Mesendoderm (in vitro differentiated cells): Measurements from ENCODE around the gene SOX1.
A peak's percentile ranks its signal among the peaks of the same experiment; 100 is the strongest.

Experiments used
- DNase-seq: peaks from one replicate; pipeline ENCODE4 v3.0.0; 2013
- H2AK5ac ChIP-seq: 2 replicates; pipeline ENCODE4 v1.6.1; 2013; ENCODE audit warnings: low read length, inconsistent platforms
- H2BK120ac ChIP-seq: 2 replicates; pipeline ENCODE4 v1.6.1; 2013; ENCODE audit warnings: low read depth, mild to moderate bottlenecking, low read length, moderate library complexity, mixed read lengths
- H2BK15ac ChIP-seq: replicated peaks from 2 replicates; pipeline ENCODE4 v1.6.1; 2013; ENCODE audit warnings: low read depth, mild to moderate bottlenecking, moderate library complexity
- H2BK5ac ChIP-seq: 2 replicates; pipeline ENCODE4 v1.6.1; 2013; ENCODE audit warnings: low read length, inconsistent platforms
- H3K18ac ChIP-seq: 2 replicates; pipeline ENCODE4 v1.6.1; 2013; ENCODE audit warnings: mild to moderate bottlenecking, low read length, mixed read lengths
- H3K23ac ChIP-seq: one replicate; pipeline ENCODE4 v1.6.1; 2013; ENCODE audit warnings: low read length
- H3K27ac ChIP-seq: 2 replicates; pipeline ENCODE4 v1.5.1; 2013; ENCODE audit warnings: low read depth, mild to moderate bottlenecking, inconsistent platforms, low read length, moderate library complexity
- H3K27me3 ChIP-seq: 2 replicates; pipeline ENCODE4 v1.6.1; 2013; ENCODE audit warnings: low read length, control low read depth, mild to moderate bottlenecking, inconsistent platforms; ENCODE audit not compliant: insufficient read depth, poor library complexity
- H3K36me3 ChIP-seq: 2 replicates; pipeline ENCODE4 v1.6.1; 2013; ENCODE audit warnings: low read length, inconsistent platforms; ENCODE audit not compliant: control insufficient read depth, insufficient read depth
- H3K4ac ChIP-seq: one replicate; pipeline ENCODE4 v1.6.1; 2013; ENCODE audit warnings: low read depth, mild to moderate bottlenecking, low read length, moderate library complexity
- H3K4me1 ChIP-seq: 2 replicates; pipeline ENCODE4 v1.6.1; 2013; ENCODE audit warnings: low read depth, low read length, inconsistent platforms; ENCODE audit not compliant: control insufficient read depth
- H3K4me2 ChIP-seq: 2 replicates; pipeline ENCODE4 v1.6.1; 2013; ENCODE audit warnings: low read length
- H3K4me3 ChIP-seq: 2 replicates; pipeline ENCODE4 v1.5.1; 2013; ENCODE audit warnings: mild to moderate bottlenecking, low read length
- H3K56ac ChIP-seq: one replicate; pipeline ENCODE4 v1.6.1; 2013; ENCODE audit warnings: low read length
- H3K79me1 ChIP-seq: 2 replicates; pipeline ENCODE4 v1.6.1; 2013; ENCODE audit warnings: low read length, inconsistent platforms
- H3K79me2 ChIP-seq: 2 replicates; pipeline ENCODE4 v1.6.1; 2013; ENCODE audit warnings: mild to moderate bottlenecking, low read length; ENCODE audit not compliant: control insufficient read depth, insufficient read depth
- H3K9ac ChIP-seq: 2 replicates; pipeline ENCODE4 v1.6.1; 2013; ENCODE audit warnings: low read length, inconsistent platforms
- H4K5ac ChIP-seq: one replicate; pipeline ENCODE4 v1.6.1; 2013; ENCODE audit warnings: low read length
- H4K8ac ChIP-seq: one replicate; pipeline ENCODE4 v1.6.1; 2013; ENCODE audit warnings: low read depth, mild to moderate bottlenecking, control low read depth, low read length, moderate library complexity
- WGBS: extraction: QIAGEN DNeasy Blood & Tissue Kit; methylation state at CpG from one replicate; pipeline ENCODE4 v1.1.7; 2013; ENCODE audit warnings: low lambda C conversion rate, missing lambda C conversion rate; ENCODE audit not compliant: insufficient coverage; ENCODE audit errors: extremely low coverage; 5-methylcytosine and 5-hydroxymethylcytosine counted together

SOX1 gene

GRCh38 chr13:112065867-112066623 lies 904 bp upstream of the SOX1 start:
- Histone ChIP-seq H3K18ac (no peak overlapping the region), H3K36me3 (no peaks in the 10 kb centered on the region), H3K4me1 (no peaks in the 10 kb centered on the region), H3K56ac (no peak overlapping the region), H2BK5ac (no peak overlapping the region), H3K27me3 (peaks cover 75% of the 10 kb centered on the region), H3K27ac (no peak overlapping the region), H3K79me1 (no peaks in the 10 kb centered on the region), H4K8ac (no peak overlapping the region), H3K4me2 (peak overlapping the region; percentile 54), H4K5ac (no peak overlapping the region), H3K23ac (no peak overlapping the region), H3K9ac (no peak overlapping the region), H2AK5ac (no peak overlapping the region), H3K4me3 (no peak overlapping the region), H3K4ac (no peak overlapping the region), H2BK15ac (no peak overlapping the region), H2BK120ac (no peak overlapping the region), H3K79me2 (no peaks in the 10 kb centered on the region)
- no peak for DNase-seq
- WGBS: no CpG with 5 or more reads among the region's 48 CpGs

- WGBS: no CpG with 5 or more reads among the region's 56 CpGs
- peak; percentile 84 for DNase-seq
- no peak overlapping the region for H3K27ac ChIP-seq
Observed at GRCh38 chr13:112066624-112067004, 335 bp upstream of the SOX1 start.

GRCh38 chr13:112067871-112068539 lies 1.1 kb downstream of the SOX1 start:
- Histone ChIP-seq H2AK5ac (no peak overlapping the region), H2BK15ac (no peak overlapping the region), H2BK5ac (no peak overlapping the region), H3K23ac (no peak overlapping the region), H3K79me1 (no peaks in the 10 kb centered on the region), H3K4ac (no peak overlapping the region), H3K4me3 (no peak overlapping the region), H4K5ac (no peak overlapping the region), H3K79me2 (no peaks in the 10 kb centered on the region), H2BK120ac (no peak overlapping the region), H3K27ac (no peak overlapping the region), H3K4me1 (no peaks in the 10 kb centered on the region), H3K56ac (no peak overlapping the region), H3K4me2 (no peak overlapping the region), H3K27me3 (peaks cover 69% of the 10 kb centered on the region), H4K8ac (no peak overlapping the region), H3K36me3 (no peaks in the 10 kb centered on the region), H3K18ac (no peak overlapping the region), H3K9ac (no peak overlapping the region)
- no CpG with 5 or more reads among the region's 103 CpGs for WGBS
- DNase-seq: peak; percentile 71

More at GRCh38 chr13:112066624-112067004, 335 bp upstream of the SOX1 start:
- no peak overlapping the region for H2BK120ac ChIP-seq
- no peaks in the 10 kb centered on the region for H3K36me3 ChIP-seq
- no peaks in the 10 kb centered on the region for H3K79me2 ChIP-seq
- H2BK15ac ChIP-seq: no peak overlapping the region
- no peak overlapping the region for H2BK5ac ChIP-seq
- H3K23ac ChIP-seq: no peak overlapping the region
- no peak overlapping the region for H3K4ac ChIP-seq
- no peak overlapping the region for H3K9ac ChIP-seq
- no peak overlapping the region for H4K8ac ChIP-seq
- H3K56ac ChIP-seq: no peak overlapping the region
- H3K18ac ChIP-seq: no peak overlapping the region
- no peaks in the 10 kb centered on the region for H3K79me1 ChIP-seq
- peak overlapping the region; percentile 54 for H3K4me2 ChIP-seq
- peaks cover 75% of the 10 kb centered on the region for H3K27me3 ChIP-seq
- H4K5ac ChIP-seq: no peak overlapping the region
- no peak overlapping the region for H2AK5ac ChIP-seq
- H3K4me1 ChIP-seq: no peaks in the 10 kb centered on the region
- no peak overlapping the region for H3K4me3 ChIP-seq

DNA sequence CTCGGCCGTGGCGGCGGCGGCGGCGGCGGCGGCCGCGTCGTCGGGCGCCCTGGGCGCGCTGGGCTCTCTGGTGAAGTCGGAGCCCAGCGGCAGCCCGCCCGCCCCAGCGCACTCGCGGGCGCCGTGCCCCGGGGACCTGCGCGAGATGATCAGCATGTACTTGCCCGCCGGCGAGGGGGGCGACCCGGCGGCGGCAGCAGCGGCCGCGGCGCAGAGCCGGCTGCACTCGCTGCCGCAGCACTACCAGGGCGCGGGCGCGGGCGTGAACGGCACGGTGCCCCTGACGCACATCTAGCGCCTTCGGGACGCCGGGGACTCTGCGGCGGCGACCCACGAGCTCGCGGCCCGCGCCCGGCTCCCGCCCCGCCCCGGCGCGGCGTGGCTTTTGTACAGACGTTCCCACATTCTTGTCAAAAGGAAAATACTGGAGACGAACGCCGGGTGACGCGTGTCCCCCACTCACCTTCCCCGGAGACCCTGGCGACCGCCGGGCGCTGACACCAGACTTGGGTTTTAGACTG lies 1.7 kb downstream of the SOX1 start:
- Histone ChIP-seq H3K4me2 (peak overlapping the region; percentile 22), H3K9ac (no peak overlapping the region), H2BK5ac (no peak overlapping the region), H2AK5ac (no peak overlapping the region), H3K79me1 (no peaks in the 10 kb centered on the region), H3K23ac (no peak overlapping the region), H3K36me3 (no peaks in the 10 kb centered on the region), H3K27ac (no peak overlapping the region), H3K4ac (no peak overlapping the region), H3K56ac (no peak overlapping the region), H3K4me3 (no peak overlapping the region), H2BK15ac (no peak overlapping the region), H3K18ac (no peak overlapping the region), H2BK120ac (no peak overlapping the region), H3K79me2 (no peaks in the 10 kb centered on the region), H3K4me1 (no peaks in the 10 kb centered on the region), H3K27me3 (peaks cover 64% of the 10 kb centered on the region), H4K8ac (no peak overlapping the region), H4K5ac (no peak overlapping the region)
- WGBS: no CpG with 5 or more reads among the region's 80 CpGs
- DNase-seq: no peak

GRCh38 chr13:112069061-112069844 lies 2.3 kb downstream of the SOX1 start:
- Histone ChIP-seq H3K36me3 (no peaks in the 10 kb centered on the region), H3K23ac (no peak overlapping the region), H2BK5ac (no peak overlapping the region), H3K18ac (no peak overlapping the region), H3K4me3 (no peak overlapping the region), H2AK5ac (no peak overlapping the region), H3K79me2 (no peaks in the 10 kb centered on the region), H3K27ac (no peak overlapping the region), H3K9ac (no peak overlapping the region), H3K4ac (no peak overlapping the region), H4K8ac (no peak overlapping the region), H3K4me2 (peak overlapping the region; percentile 22), H3K79me1 (no peaks in the 10 kb centered on the region), H3K4me1 (no peaks in the 10 kb centered on the region), H4K5ac (no peak overlapping the region), H2BK15ac (no peak overlapping the region), H2BK120ac (no peak overlapping the region), H3K27me3 (peaks cover 63% of the 10 kb centered on the region), H3K56ac (no peak overlapping the region)
- no peak for DNase-seq
- no CpG with 5 or more reads among the region's 33 CpGs for WGBS
